HG02623 (cell line): ENCODE data around the gene DMBX1.

Experiments
- ATAC-seq: cut with Tn5 transposase; IDR thresholded peaks from one replicate; pipeline ENCODE4 v1.9.1; 2021; ENCODE audit warnings: moderate library complexity; ENCODE audit not compliant: unreplicated experiment

Gene DMBX1

GRCh38 chr1:46489638-46490405, at the start of gene DMBX1:
Gene DMBX1 (plus strand): TSS chr1:46489836. CDS start chr1:46507011, 17,175 bp downstream.
- no peak for ATAC-seq

DNA sequence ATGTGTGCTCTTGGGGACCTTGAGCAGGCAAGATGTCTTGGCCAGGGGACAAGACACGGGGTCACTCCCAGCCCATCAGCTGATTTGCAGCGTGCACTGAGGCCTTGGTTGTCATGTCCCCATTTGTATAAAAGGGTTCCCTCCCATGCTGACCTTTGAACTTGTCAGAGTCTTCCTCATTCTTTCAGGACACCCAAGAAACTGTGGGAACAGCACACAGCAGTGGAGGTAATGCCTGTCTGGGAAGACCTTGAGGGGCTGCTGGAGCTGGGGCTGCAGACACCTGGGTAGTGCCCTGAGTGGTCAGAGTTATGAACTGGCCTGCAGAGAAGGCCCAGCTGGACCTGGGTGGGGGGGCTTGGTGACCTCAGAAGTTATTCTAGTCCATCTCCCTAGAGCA, 49.2 kb upstream of the DMBX1 start:
- ATAC-seq: no peak

- ATAC-seq: peak; percentile 66
These were observed 47.1 kb upstream of the DMBX1 start for GRCh38 chr1:46442317-46443161.

DNA sequence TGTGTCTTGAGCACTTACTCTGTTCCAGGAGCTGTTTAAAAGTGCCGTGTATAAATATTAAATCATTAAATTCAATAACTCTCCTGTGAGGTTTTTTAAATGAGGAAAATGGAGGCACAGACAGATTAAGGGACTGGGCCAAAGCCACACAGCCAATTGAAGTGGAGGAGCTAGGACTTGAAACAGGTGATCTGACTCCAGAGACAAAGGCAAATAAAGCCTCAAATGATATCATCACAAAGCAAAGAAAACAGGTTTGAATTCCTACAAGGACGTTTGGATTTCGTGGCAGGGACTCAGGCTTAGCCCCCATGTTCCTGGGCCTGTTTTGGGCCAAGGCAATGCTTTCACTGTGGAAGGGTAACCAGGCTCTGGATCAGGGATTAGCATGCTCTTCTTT, 45.2 kb upstream of the DMBX1 start:
- no peak for ATAC-seq

GRCh38 chr1:46445773-46446256, 43.8 kb upstream of the DMBX1 start:
- no peak for ATAC-seq

- no peak for ATAC-seq
These were observed 42.8 kb upstream of the DMBX1 start for GRCh38 chr1:46446646-46447498.

GRCh38 chr1:46447499-46448108, 42.0 kb upstream of the DMBX1 start:
- ATAC-seq: no peak

DNA sequence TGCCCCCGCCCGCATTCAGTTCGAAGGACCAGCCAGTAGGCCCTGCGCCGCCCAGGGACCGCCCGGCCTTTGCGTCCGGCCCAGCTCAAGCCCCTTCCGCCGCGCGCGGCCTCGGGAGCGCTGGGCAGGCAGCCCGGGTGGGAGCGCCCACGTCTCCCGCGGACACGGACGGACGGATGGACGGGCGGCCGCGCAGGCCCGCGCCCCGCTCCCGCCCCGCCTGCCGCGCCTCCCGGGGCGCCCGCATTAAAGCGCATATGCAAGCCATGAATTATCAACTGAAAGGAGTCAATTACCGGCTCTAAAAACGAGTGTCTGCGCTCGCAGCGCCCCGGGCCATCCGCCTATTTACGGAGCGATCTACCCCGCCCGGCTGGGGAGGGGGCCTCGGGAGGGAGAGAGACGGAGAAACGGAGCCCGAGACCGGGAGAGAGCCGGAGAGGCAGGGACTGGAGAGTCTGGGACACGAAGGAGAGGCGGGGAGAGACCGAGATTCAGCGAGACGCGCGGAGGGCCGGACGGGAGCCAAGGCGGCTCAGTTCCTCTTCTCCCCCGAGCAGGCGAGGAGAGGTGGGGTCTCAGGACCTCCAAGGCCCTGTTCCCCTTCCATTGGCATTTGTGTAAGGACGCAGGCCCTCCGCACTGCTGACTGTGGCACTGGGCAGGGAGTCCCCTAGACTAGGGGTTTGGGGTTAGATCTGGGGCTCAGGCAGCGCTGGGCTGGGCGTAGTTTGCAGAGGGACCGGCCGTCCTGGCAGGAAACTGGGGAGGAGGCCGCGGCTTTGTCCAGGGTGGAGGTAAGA, 41.3 kb upstream of the DMBX1 start:
- no peak for ATAC-seq

GRCh38 chr1:46449223-46450159, 40.1 kb upstream of the DMBX1 start:
- ATAC-seq: no peak

DNA sequence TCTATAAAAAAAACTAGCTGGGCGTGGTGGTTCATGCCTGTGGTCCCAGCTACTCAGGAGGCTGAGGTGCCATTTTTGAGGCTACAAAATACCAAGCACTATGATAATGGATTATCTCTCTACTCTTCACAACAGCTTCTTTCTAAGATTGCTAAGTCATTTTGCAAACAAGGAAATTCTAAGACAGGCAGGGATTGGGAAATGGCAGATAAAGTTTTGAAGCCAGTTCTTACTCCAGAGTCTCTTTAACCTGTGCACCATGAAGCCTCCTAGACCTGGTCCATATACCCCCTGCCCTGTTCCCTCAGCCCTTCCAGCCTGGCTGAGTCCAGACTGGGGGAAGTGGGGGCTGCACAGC, 39.5 kb upstream of the DMBX1 start:
- no peak for ATAC-seq

- ATAC-seq: no peak
These were observed 37.4 kb upstream of the DMBX1 start for GRCh38 chr1:46451948-46452930.

DNA sequence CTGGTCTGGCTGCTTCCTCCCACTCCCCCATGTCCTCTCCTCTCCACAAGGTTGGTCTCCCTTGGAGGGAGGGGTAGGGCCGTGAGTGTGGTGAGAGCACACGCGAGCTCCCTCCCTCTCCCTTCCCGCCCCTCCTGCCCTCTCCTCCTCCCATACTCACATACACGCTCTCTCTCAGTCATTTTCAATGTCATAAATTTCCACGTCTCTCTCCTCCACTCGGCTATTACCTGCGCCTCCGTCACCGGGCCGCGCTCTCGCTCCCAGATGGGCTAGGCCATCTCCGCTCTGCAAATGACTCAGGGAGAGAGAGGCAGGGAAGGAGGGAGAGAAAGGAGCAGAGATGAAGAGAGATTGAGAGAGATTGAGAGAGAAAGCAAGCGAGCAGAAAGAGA, 36.7 kb upstream of the DMBX1 start:
- no peak for ATAC-seq

GRCh38 chr1:46453449-46453848, 36.2 kb upstream of the DMBX1 start:
- no peak for ATAC-seq

DNA sequence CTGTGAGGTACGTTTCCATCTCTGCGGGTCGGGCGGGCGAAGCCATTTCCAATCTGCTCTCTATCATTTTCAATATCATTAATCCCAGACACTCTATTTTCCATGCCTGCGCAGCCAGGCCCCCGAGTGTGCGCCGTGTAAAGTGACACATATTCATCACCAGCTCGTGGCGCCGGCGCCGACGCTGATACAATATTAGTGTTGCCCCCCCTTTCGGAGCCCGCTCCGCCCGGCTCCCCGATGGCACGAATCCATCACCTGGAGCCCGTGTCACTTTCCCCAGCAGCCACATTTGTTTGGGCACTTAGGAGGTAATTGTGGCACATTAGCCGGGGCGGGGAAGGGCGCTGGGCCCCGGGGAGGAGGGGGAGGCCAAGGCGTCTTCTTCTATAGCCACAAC, 33.7 kb upstream of the DMBX1 start:
- no peak for ATAC-seq

GRCh38 chr1:46456411-46456963, 33.1 kb upstream of the DMBX1 start:
- no peak for ATAC-seq

DNA sequence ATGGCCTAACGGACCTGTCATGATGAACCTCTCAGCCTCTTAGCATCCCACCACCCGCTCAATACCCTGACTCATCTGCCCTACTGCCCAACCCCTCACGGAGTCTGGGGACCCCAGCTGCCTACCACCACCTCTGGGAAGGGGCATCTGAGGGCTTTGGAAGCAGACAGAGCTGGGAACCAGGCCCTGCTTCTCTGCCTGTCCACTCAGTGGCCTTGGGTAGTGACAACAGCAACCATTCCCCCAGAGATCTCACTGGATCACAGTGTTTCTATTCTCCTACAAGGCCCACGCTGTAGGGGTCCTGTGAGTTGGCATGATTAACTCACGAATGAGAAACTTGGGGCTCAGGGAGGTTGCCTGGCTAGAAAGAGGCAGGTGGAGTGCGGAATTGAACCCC, 32.5 kb upstream of the DMBX1 start:
- ATAC-seq: no peak

GRCh38 chr1:46458190-46458589, 31.4 kb upstream of the DMBX1 start:
- ATAC-seq: no peak
